NCI-H1048 (cell line): ENCODE data around the gene NLRX1.
"Not testable (repeated sequence)": the region's sequence is repeated elsewhere in the genome, so short reads cannot be mapped to it uniquely, and the experiment has no call there.

Experiments used
- DNase-seq: peaks from one replicate; lab custom pipeline; 2025; lab: John Stamatoyannopoulos, UW

Gene NLRX1

DNA sequence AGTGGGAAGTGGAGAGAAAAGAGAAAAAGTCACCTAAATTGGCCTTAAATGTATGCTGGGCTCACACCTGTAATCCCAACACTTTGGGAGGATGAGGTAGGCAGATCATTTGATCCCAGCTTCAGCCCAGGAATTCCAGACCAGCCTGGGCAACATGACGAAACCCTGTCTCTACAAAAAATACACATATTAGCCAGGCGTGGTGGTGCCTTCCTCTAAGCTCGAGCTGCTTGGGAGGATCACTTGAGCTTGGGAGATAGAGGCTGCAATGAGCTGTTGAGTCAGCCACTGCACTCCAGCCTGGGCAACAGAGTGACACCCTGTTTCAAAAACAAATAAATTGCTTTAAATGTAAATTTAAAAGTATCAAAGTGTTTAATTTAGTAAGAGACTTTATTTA is 41.5 kb downstream of the NLRX1 start:
- no peak for DNase-seq

- DNase-seq: no peak
Measured at GRCh38 chr11:119218141-119218878, 49.8 kb downstream of the NLRX1 start.

DNA sequence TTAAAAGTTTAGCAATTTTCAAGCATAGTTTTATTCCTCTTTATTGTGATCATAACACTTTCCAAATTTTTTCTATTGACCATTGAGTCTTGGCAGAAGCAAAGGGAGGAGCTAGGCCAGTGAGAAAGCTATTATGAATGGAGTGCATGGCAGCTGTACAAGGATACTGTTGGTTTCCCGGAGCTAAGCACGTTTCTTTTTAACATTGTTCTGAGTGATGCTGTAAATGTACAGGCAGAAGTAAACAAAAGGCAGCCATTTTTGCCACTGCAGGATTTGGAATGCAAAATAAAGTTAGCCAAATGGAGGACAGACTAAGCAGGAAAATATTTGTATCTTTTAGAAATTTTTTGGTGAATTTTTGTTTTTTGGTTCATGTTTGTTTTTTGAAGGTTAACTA is 53.8 kb downstream of the NLRX1 start:
- no peak for DNase-seq

DNA sequence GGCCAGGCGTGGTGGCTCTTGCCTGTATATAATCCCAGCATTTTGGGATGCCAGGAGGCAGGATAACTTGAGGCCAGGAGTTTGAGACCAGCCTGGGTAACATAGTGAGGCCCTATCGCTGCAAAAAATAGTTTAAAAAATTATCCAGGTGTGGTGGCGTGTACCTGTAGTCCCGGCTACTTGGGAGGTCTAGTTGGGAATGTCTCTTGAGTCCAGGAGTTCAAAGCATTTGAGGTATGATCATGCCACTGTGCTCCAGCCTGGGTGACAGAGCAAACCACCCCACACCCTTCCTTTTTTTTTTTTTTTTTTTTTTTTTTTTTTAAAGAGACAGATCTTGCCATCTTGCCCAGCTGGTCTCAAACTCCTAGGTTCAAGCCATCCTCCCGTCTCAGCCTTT is 54.4 kb downstream of the NLRX1 start:
- no peak for DNase-seq

DNA sequence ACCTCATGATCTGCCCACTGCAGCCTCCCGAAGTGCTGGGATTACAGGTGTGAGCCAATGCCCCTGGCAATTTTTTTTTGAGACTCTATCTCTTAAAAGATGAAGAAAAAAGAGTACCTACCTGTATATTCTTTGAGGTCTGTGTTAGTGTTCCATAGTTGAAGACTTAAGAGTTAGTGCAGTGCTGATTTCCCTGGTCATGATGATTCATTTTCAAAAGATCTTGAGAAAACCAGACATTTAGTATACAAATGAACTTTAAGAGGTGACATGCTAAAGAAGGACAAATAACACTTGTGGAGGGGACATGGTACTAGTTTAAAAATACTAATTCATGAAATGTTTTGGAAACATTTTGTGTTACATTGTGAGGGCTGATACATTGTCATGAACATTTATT is 55.3 kb downstream of the NLRX1 start:
- no peak for DNase-seq

GRCh38 chr11:119228535-119229287 is 60.2 kb downstream of the NLRX1 start:
- not testable (repeated sequence) for DNase-seq

DNA sequence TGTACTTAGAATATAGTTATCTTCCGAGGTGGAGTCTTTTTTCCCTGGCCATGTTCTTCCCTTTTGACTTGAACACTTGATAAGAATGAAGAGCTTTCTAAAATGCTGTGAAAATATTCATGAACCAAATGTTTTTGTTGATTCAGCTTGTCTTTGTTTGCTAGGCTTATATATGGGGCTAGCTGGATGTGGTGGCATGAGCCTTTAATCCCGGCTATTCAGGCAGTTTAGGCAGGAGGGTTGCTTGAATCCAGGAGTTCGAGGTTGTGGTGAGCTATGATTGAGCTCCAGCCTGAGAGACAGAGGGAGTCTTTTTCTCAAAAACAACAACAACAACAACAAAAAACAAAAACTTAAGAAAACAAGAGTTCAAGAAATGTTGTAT is 60.8 kb downstream of the NLRX1 start:
- no peak for DNase-seq

DNA sequence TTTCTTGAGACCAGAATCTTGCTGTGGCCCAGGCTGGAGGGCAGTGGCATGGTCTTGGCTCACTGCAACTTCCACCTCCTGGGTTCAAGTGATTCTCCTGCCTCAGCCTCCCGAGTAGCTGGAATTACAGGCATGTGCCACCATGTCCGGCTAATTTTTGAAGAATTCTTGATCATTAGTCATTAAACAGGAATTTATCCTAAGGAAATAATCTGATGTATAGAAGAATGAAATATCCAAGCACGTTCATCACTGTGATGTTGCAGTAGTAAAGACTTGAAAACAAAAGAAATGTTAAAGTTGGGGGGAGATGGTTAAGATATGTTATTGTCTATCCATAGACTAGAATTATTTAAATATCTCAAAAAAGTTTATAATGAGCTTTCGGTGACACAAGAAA is 61.2 kb downstream of the NLRX1 start:
- DNase-seq: no peak
